Activated T-cell treated with anti-CD3 and anti-CD28 coated beads, Interleukin-2, amount 50 U/mL, for 1 hour (primary cell): ENCODE measurements around the gene TMEM185A.
"Not testable (repeated sequence)": the region's sequence is repeated elsewhere in the genome, so short reads cannot be mapped to it uniquely, and the experiment has no call there.

Source experiments
- DNase-seq: peaks from one replicate; pipeline ENCODE4 v3.0.0-alpha.2; 2020

Gene TMEM185A

DNA sequence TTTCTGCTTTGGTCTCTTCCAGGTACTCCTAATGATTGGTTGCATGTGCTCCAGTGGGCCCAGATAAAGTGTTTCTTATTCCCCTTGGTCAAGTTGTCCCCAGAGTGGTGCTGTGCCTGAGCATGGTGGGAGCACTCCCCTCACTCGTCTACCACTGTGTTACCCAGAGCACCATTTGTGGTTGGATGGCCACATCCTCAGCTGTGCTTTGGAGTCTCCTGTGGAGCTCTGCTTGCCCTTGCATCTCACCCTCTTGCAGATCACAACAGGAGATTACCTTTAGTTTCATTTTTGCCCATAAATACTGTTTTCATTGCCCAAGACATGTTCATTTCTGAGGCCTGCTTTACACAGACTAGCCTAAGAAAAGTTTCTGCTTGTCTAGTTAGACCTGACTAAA lies 81.1 kb downstream of the TMEM185A start:
- DNase-seq, result not testable (repeated sequence)

DNA sequence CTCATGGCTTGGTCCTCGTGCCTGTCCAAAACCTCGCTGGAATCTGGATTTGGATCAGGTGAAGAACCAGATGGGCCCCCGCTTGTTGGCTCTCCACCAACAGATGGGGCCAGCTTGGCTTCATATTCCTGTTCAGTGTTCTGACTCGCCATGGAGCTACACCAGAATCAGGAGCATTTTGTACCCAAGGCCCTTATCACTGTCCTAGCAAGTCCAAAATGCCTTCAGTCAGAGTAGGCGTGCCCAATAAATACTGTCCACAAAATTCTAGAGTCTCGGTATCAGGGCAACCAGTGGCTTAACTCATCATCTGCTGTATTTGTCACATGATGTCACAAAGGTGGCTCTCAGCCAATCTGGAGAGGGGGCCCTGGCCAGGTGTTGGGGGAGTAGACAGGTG lies 81.9 kb downstream of the TMEM185A start, which contains the start of gene HSFX3:
HSFX3 (minus strand) TSS at position 224 of the 400 bp plus-strand sequence; CDS start at position 152, 72 bp downstream.
- not testable (repeated sequence) for DNase-seq

DNA sequence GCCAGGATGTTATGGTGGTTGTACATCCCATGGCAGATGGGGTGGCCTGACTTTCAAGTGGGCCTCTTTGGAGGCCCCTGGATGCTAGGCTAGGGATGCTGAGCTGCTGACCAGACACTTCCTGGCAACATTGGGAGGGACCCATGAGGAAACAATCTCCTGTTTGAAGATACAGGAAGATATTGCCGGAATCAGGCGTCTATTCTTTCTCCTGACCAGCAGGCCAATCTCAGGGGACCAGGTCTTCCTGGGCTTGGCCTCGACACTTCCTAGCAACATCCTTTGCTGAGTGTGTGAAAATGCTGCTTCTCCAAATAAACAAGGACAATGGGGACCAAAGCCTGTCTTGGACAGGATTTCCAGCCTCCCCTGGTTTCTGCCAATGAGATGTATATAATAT lies 83.8 kb downstream of the TMEM185A start:
- not testable (repeated sequence) for DNase-seq

DNA sequence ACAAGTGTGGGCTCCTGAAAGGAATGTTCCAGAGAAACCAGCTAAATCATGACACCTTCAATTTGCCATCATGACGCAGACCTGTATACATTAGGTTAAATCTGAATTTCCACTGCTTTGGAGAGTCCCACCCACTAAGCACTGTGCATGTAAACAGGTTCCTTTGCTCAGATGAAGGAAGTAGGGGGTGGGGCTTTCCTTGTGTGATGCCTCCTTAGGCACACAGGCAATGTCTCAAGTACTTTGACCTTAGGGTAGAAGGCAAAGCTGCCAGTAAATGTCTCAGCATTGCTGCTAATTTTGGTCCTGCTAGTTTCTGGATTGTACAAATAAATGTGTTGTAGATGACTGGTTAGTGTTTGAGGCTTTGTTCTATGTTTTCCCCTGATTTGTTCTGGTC lies 84.6 kb downstream of the TMEM185A start:
- not testable (repeated sequence) for DNase-seq
